ENCODE results near the gene CBLC. TPM values are rescaled to one million over a fixed set of nuclear protein-coding genes. Genes with fewer than 3 reads are reported as not detected.

The CBLC gene
- polyA plus RNA-seq, 1 of the 3 experiments (the other 2 are of a cell fraction) = not detected

DNA sequence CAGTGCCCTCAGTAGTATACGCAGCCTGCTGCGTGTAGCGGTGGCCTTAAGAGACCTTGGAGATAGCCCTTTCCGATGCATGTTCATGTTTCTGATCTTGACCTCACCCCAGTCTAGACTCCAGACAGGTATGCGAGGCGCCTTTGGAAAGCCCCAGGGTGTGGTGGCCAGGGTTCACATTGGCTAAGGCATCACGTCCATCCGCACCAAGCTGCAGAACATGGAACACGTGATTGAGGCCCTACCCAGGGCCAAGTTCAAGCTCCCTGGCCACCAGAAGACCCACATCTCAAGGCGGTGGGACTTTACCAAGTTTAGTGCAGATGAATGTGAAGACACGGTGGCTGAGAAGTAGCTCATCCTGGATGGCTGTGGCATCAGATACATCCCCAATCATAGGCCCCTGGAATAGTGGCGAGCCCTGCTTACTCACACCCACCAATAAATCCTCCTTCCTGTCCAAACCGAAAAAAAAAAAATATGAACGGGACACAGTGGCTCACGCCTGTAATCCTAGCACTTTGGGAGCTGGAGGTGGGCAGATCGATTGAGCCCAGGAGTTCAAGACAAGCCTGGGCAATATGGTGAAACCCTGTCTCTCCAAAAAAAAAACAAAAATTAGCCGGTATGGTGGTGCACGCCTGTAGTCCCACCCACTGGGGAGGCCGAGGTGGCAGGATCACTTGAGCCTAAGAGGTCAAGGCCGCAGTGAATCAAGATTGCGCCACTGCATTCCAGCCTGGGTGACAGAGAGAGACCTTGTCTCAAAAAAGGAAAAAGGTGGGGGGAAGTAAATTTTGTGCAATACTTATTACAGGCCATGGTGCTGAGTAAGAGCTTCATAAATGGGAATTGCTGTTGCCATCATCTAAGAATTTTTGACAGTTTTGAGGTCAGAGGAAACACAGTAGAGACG, 12.4 kb upstream of the CBLC start:
- H3K79me2 ChIP-seq (ENCODE audit: insufficient read depth) = no peaks in the 10 kb centered on the region
- POLR2A ChIA-PET = interaction anchor here (0.6 kb wide), 1 partner anchor 39 kb away, joined by 4 read pairs; no protein-coding TSS in a partner anchor
- H3K4me3 ChIP-seq (ENCODE audit: low read depth in 2 of 2, low read length in 1 of 2) = no peak overlapping the region
- no peak overlapping the region for H3K4me2 ChIP-seq
- no peaks in the 10 kb centered on the region for H3K9me2 ChIP-seq
- H3K36me3 ChIP-seq (replicated peaks in 1 of 2; ENCODE audit: control insufficient read depth in 1 of 2, insufficient read depth in 2 of 2, low read length in 1 of 2) = no peaks in the 10 kb centered on the region
- 65% methylated on average over 22 of the region's 22 CpGs for WGBS (ENCODE audit: low lambda C conversion rate)
- CTCF ChIA-PET = interaction anchor here (1.3 to 17.6 kb wide), 4 partner anchors 18 to 194 kb away, joined by 3 to 598 read pairs (median 8); no protein-coding TSS in a partner anchor
- peaks cover 16% of the 10 kb centered on the region for H3F3A ChIP-seq (replicated peaks; ENCODE audit: insufficient read depth)
- H3K4me1 ChIP-seq (ENCODE audit: control insufficient read depth in 1 of 2, insufficient read depth in 2 of 2, low read depth in 1 of 2, low read length in 1 of 2) = no peaks in the 10 kb centered on the region
- no peak overlapping the region for H3K27ac ChIP-seq (ENCODE audit: low read depth in 2 of 2, low read length in 1 of 2)
- TF ChIP-seq GABPA (IDR thresholded peaks at IDR 0.05; ENCODE audit: low read depth) (no peak), RAD21 (IDR thresholded peaks at IDR 0.05; ENCODE audit: low read length) (no peak), JUND (IDR thresholded peaks at IDR 0.05) (no peak), RFX5 (IDR thresholded peaks at IDR 0.05; ENCODE audit: low read length) (no peak), MEF2A (IDR thresholded peaks at IDR 0.05; ENCODE audit: borderline replicate concordance, low read depth) (no peak), SMC3 (IDR thresholded peaks at IDR 0.05; ENCODE audit: low read depth, low read length) (no peak)
- TF ChIP-seq, protein P1, sequence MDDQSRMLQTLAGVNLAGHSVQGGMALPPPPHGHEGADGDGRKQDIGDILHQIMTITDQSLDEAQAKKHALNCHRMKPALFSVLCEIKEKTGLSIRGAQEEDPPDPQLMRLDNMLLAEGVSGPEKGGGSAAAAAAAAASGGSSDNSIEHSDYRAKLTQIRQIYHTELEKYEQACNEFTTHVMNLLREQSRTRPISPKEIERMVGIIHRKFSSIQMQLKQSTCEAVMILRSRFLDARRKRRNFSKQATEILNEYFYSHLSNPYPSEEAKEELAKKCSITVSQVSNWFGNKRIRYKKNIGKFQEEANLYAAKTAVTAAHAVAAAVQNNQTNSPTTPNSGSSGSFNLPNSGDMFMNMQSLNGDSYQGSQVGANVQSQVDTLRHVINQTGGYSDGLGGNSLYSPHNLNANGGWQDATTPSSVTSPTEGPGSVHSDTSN (IDR thresholded peaks at IDR 0.05) = no peak
- no peak overlapping the region for H3K9ac ChIP-seq
- no peaks in the 10 kb centered on the region for H3K27me3 ChIP-seq (ENCODE audit: insufficient read depth)
- DNase-seq = no peak
- H4K20me1 ChIP-seq (ENCODE audit: insufficient read depth) = no peaks in the 10 kb centered on the region
- no peak overlapping the region for H2AFZ ChIP-seq (ENCODE audit: low read depth)
- no peaks in the 10 kb centered on the region for H3K9me3 ChIP-seq

GRCh38 chr19:44765949-44766335, 11.7 kb upstream of the CBLC start:
- no peaks in the 10 kb centered on the region for H3K9me2 ChIP-seq
- CTCF ChIA-PET = interaction anchor here (1.3 to 17.6 kb wide), 6 partner anchors 8 to 195 kb away, joined by 3 to 598 read pairs (median 8); no protein-coding TSS in a partner anchor
- no peak overlapping the region for H3K9ac ChIP-seq
- POLR2A ChIA-PET = interaction anchor here (0.6 kb wide), 1 partner anchor 40 kb away, joined by 4 read pairs; no protein-coding TSS in a partner anchor
- no peaks in the 10 kb centered on the region for H3K36me3 ChIP-seq (replicated peaks in 1 of 2; ENCODE audit: control insufficient read depth in 1 of 2, insufficient read depth in 2 of 2, low read length in 1 of 2)
- WGBS (ENCODE audit: low lambda C conversion rate) = 48% methylated on average over 3 of the region's 3 CpGs
- H3K4me3 ChIP-seq (ENCODE audit: low read depth in 2 of 2, low read length in 1 of 2) = no peak overlapping the region
- H3K27me3 ChIP-seq (ENCODE audit: insufficient read depth) = no peaks in the 10 kb centered on the region
- H3K27ac ChIP-seq (ENCODE audit: low read depth in 2 of 2, low read length in 1 of 2) = no peak overlapping the region
- DNase-seq = no peak
- TF ChIP-seq ZBTB33 (IDR thresholded peaks at IDR 0.05; ENCODE audit: borderline replicate concordance, low read depth) (no peak), YY1 (IDR thresholded peaks at IDR 0.05; ENCODE audit: low read depth) (no peak), FOSL2 (IDR thresholded peaks at IDR 0.05; ENCODE audit: borderline replicate concordance, low read depth) (no peak), RCOR1 (IDR thresholded peaks at IDR 0.05; ENCODE audit: low read length) (no peak), FOXM1 (IDR thresholded peaks at IDR 0.05; ENCODE audit: low read depth) (no peak), ELF1 (IDR thresholded peaks at IDR 0.05) (no peak), TAF1 (IDR thresholded peaks at IDR 0.05; ENCODE audit: borderline replicate concordance, low read depth, low read length) (no peak), TEAD4 (IDR thresholded peaks at IDR 0.05; ENCODE audit: borderline replicate concordance, insufficient read depth) (no peak), EZH2phosphoT487 (IDR thresholded peaks at IDR 0.05; ENCODE audit: borderline replicate concordance, low read depth) (no peak), RXRA (IDR thresholded peaks at IDR 0.05; ENCODE audit: borderline replicate concordance, low read depth) (no peak), NRF1 (IDR thresholded peaks at IDR 0.05; ENCODE audit: low read depth, low read length) (no peak), GABPA (IDR thresholded peaks at IDR 0.05; ENCODE audit: low read depth) (no peak), TCF12 (IDR thresholded peaks at IDR 0.05) (no peak)
- TF ChIP-seq, protein P2, sequence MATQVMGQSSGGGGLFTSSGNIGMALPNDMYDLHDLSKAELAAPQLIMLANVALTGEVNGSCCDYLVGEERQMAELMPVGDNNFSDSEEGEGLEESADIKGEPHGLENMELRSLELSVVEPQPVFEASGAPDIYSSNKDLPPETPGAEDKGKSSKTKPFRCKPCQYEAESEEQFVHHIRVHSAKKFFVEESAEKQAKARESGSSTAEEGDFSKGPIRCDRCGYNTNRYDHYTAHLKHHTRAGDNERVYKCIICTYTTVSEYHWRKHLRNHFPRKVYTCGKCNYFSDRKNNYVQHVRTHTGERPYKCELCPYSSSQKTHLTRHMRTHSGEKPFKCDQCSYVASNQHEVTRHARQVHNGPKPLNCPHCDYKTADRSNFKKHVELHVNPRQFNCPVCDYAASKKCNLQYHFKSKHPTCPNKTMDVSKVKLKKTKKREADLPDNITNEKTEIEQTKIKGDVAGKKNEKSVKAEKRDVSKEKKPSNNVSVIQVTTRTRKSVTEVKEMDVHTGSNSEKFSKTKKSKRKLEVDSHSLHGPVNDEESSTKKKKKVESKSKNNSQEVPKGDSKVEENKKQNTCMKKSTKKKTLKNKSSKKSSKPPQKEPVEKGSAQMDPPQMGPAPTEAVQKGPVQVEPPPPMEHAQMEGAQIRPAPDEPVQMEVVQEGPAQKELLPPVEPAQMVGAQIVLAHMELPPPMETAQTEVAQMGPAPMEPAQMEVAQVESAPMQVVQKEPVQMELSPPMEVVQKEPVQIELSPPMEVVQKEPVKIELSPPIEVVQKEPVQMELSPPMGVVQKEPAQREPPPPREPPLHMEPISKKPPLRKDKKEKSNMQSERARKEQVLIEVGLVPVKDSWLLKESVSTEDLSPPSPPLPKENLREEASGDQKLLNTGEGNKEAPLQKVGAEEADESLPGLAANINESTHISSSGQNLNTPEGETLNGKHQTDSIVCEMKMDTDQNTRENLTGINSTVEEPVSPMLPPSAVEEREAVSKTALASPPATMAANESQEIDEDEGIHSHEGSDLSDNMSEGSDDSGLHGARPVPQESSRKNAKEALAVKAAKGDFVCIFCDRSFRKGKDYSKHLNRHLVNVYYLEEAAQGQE (IDR thresholded peaks at IDR 0.05; ENCODE audit: low read depth, low read length) = no peak
- H3K4me1 ChIP-seq (ENCODE audit: control insufficient read depth in 1 of 2, insufficient read depth in 2 of 2, low read depth in 1 of 2, low read length in 1 of 2) = no peaks in the 10 kb centered on the region
- H3K9me3 ChIP-seq = no peaks in the 10 kb centered on the region
- H3F3A ChIP-seq (replicated peaks; ENCODE audit: insufficient read depth) = peaks cover 16% of the 10 kb centered on the region
- H3K4me2 ChIP-seq = no peak overlapping the region
- no peak overlapping the region for H2AFZ ChIP-seq (ENCODE audit: low read depth)
- no peaks in the 10 kb centered on the region for H3K79me2 ChIP-seq (ENCODE audit: insufficient read depth)
- H4K20me1 ChIP-seq (ENCODE audit: insufficient read depth) = no peaks in the 10 kb centered on the region

Data from SK-N-SH (cell line).